Measurements from ENCODE around the gene NFIB. TPM values are rescaled to one million over a fixed set of nuclear protein-coding genes. Genes with fewer than 3 reads are reported as not detected.

Gene NFIB
- total RNA-seq, 2 donors from 2014 or later, result 53.0 to 54.0 TPM

GRCh38 chr9:14327036-14327435, 13.1 kb upstream of the NFIB start:
- Histone ChIP-seq H3K27ac (no peak overlapping the region), H3K9ac (ENCODE audit: low read depth in 2 of 2, low read length in 2 of 2) (no peak overlapping the region), H3K27me3 (no peaks in the 10 kb centered on the region), H3K4me3 (no peak overlapping the region), H3K4me1 (no peaks in the 10 kb centered on the region), H3K9me3 (no peaks in the 10 kb centered on the region), H3K36me3 (no peaks in the 10 kb centered on the region)
- DNase-seq, result no peak
- intact Hi-C loops (cut with DNase I), result no loop called here
- TF ChIP-seq CTCF (IDR thresholded peaks at IDR 0.05), result no peak

GRCh38 chr9:14326264-14326826, 12.4 kb upstream of the NFIB start:
- H3K9me3 ChIP-seq, result no peaks in the 10 kb centered on the region
- no peak for DNase-seq
- no peak for TF ChIP-seq CTCF (IDR thresholded peaks at IDR 0.05)
- H3K4me3 ChIP-seq, result no peak overlapping the region
- no peaks in the 10 kb centered on the region for H3K27me3 ChIP-seq
- intact Hi-C loops (cut with DNase I), result no loop called here
- no peaks in the 10 kb centered on the region for H3K4me1 ChIP-seq
- H3K9ac ChIP-seq (ENCODE audit: low read depth in 2 of 2, low read length in 2 of 2), result no peak overlapping the region
- no peak overlapping the region for H3K27ac ChIP-seq
- H3K36me3 ChIP-seq, result no peaks in the 10 kb centered on the region

- Histone ChIP-seq H3K9ac (ENCODE audit: low read depth in 2 of 2, low read length in 2 of 2) (no peak overlapping the region), H3K27ac (no peak overlapping the region), H3K9me3 (no peaks in the 10 kb centered on the region), H3K4me1 (no peaks in the 10 kb centered on the region), H3K27me3 (no peaks in the 10 kb centered on the region), H3K4me3 (no peak overlapping the region), H3K36me3 (no peaks in the 10 kb centered on the region)
- DNase-seq, result no peak
- no peak for TF ChIP-seq CTCF (IDR thresholded peaks at IDR 0.05)
- intact Hi-C loops (cut with DNase I), result no loop called here
Measured at GRCh38 chr9:14325147-14325546, 11.2 kb upstream of the NFIB start.

- Histone ChIP-seq H3K36me3 (no peaks in the 10 kb centered on the region), H3K27ac (no peak overlapping the region), H3K4me1 (no peaks in the 10 kb centered on the region), H3K9me3 (no peaks in the 10 kb centered on the region), H3K27me3 (no peaks in the 10 kb centered on the region), H3K9ac (ENCODE audit: low read depth in 2 of 2, low read length in 2 of 2) (no peak overlapping the region), H3K4me3 (no peak overlapping the region)
- no peak for TF ChIP-seq CTCF (IDR thresholded peaks at IDR 0.05)
- no peak for DNase-seq
- intact Hi-C loops (cut with DNase I), result no loop called here
Measured at GRCh38 chr9:14323985-14324650, 10.2 kb upstream of the NFIB start.

GRCh38 chr9:14323083-14323971, 9.4 kb upstream of the NFIB start:
- TF ChIP-seq CTCF (IDR thresholded peaks at IDR 0.05), result no peak
- intact Hi-C loops (cut with DNase I), result no loop called here
- Histone ChIP-seq H3K36me3 (no peaks in the 10 kb centered on the region), H3K4me1 (no peaks in the 10 kb centered on the region), H3K9ac (ENCODE audit: low read depth in 2 of 2, low read length in 2 of 2) (peak overlapping the region; percentile 52 to 85), H3K9me3 (no peaks in the 10 kb centered on the region), H3K27me3 (no peaks in the 10 kb centered on the region), H3K4me3 (peak overlapping the region; percentile 64), H3K27ac (peak overlapping the region; percentile 88)
- DNase-seq, result no peak

Measured in colonic mucosa (tissue), 4 donors.